Measurements from ENCODE around the gene TNFSF15. TPM values are rescaled to one million over a fixed set of nuclear protein-coding genes. Genes with fewer than 3 reads are reported as not detected.

TNFSF15 gene
- total RNA-seq, 1 donor from 2014 or later: 2.1 TPM

GRCh38 chr9:114769624-114770023 is 36.2 kb downstream of the TNFSF15 start:
- Mint-ChIP-seq H3K4me3 (ENCODE audit: low read depth) (no peak overlapping the region), H3K9me3 (ENCODE audit: low read depth) (no peaks in the 10 kb centered on the region), H3K27ac (no peak overlapping the region), H3K36me3 (ENCODE audit: insufficient read depth) (no peaks in the 10 kb centered on the region), H3K27me3 (peaks cover 12% of the 10 kb centered on the region), H3K4me1 (ENCODE audit: low read depth) (no peaks in the 10 kb centered on the region)
- TF ChIP-seq CTCF (IDR thresholded peaks at IDR 0.05; ENCODE audit: unreplicated experiment): no peak
- no peak for DNase-seq (ENCODE audit: low spot score, unreplicated experiment)

GRCh38 chr9:114763220-114763619 is 42.6 kb downstream of the TNFSF15 start:
- no peak for TF ChIP-seq CTCF (IDR thresholded peaks at IDR 0.05; ENCODE audit: unreplicated experiment)
- DNase-seq (ENCODE audit: low spot score, unreplicated experiment): no peak
- no peaks in the 10 kb centered on the region for H3K9me3 Mint-ChIP-seq (ENCODE audit: low read depth)
- no peak overlapping the region for H3K27ac Mint-ChIP-seq
- H3K4me1 Mint-ChIP-seq (ENCODE audit: low read depth): no peaks in the 10 kb centered on the region
- H3K27me3 Mint-ChIP-seq: peaks cover 10% of the 10 kb centered on the region
- no peak overlapping the region for H3K4me3 Mint-ChIP-seq (ENCODE audit: low read depth)
- H3K36me3 Mint-ChIP-seq (ENCODE audit: insufficient read depth): no peaks in the 10 kb centered on the region

DNA sequence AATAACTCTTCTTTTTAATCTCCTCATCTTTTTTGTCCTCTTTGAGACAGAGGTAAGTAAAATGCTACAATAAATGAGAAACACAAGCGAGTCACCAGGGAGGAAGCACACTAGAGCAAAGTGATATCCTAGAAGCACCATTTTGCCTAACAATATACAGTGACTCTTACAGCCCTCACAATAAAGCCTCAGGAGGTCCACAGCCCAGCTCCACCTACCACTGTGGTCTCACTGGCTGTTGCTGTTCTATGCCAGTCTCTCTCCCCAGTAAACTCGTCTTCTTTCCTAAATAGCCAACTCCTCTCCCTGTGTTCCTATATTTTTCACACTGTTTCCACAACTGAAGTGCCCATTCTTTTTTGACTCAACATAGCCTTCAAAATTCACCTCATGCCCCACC is 44.3 kb downstream of the TNFSF15 start:
- Mint-ChIP-seq H3K36me3 (ENCODE audit: insufficient read depth) (no peaks in the 10 kb centered on the region), H3K27me3 (peaks cover 15% of the 10 kb centered on the region), H3K27ac (no peak overlapping the region), H3K4me3 (ENCODE audit: low read depth) (no peak overlapping the region), H3K9me3 (ENCODE audit: low read depth) (no peaks in the 10 kb centered on the region), H3K4me1 (ENCODE audit: low read depth) (no peaks in the 10 kb centered on the region)
- no peak for DNase-seq (ENCODE audit: low spot score, unreplicated experiment)
- TF ChIP-seq CTCF (IDR thresholded peaks at IDR 0.05; ENCODE audit: unreplicated experiment): no peak

DNA sequence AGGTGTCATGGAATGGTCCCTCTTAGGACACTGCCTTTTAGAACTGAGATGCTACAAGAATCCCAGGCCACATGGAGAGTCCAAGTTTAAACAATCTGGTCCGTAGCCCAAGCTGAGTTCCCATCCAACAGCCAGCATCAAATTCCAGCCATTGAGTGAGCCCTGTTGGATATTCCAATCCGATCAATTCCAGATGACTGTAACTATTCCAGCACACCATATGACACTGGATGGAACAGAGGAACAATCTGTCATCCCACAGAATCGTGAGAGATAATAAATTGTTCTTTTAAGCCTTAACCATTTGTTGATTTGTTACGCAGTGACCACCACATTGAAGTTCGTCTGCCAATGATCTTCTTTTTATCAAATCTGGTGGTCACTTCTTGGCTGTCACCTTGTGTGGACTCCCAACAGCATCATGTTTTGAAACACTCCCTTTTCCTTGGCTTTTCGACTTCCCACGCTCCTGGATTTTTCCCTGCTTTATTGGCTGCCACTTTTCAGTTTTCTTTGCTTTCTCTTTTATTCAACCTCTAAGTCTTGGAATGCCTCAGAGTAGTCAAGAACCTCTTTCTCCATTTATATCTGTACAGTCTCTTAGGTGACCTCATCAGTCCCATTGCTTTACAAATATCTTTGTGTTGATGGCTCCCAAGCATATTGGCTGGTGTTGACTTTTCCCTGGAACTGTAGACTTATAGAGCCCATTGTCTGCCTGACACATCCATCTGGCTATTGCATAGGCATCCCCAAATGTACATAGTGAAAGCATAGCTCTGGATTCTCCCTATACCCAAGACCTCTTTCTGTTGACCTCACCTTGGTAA is 46.1 kb downstream of the TNFSF15 start:
- Mint-ChIP-seq H3K36me3 (ENCODE audit: insufficient read depth) (no peaks in the 10 kb centered on the region), H3K4me1 (ENCODE audit: low read depth) (no peaks in the 10 kb centered on the region), H3K27ac (no peak overlapping the region), H3K4me3 (ENCODE audit: low read depth) (no peak overlapping the region), H3K27me3 (peaks cover 17% of the 10 kb centered on the region), H3K9me3 (ENCODE audit: low read depth) (no peaks in the 10 kb centered on the region)
- no peak for TF ChIP-seq CTCF (IDR thresholded peaks at IDR 0.05; ENCODE audit: unreplicated experiment)
- DNase-seq (ENCODE audit: low spot score, unreplicated experiment): no peak

DNA sequence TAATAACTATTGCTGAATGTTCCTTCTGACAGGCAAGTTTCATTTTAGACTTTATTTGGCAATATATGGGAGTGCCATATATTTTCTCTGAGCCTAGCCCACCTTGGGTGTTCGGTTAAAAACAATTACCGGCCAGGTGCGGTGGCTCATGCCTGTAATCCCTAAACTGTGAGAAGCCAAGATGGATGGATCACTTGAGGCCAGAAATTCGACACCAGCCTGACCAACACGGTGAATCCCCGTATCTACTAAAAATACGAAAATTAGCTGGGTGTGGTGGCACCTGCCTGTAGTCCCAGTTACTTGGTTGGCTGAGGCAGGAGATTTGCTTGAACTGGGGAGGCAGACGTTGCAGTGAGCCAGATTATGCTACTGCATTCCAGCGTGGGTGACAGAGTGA is 47.9 kb downstream of the TNFSF15 start:
- DNase-seq (ENCODE audit: low spot score, unreplicated experiment): no peak
- Mint-ChIP-seq H3K36me3 (ENCODE audit: insufficient read depth) (no peaks in the 10 kb centered on the region), H3K27ac (no peak overlapping the region), H3K27me3 (peaks cover 20% of the 10 kb centered on the region), H3K9me3 (ENCODE audit: low read depth) (no peaks in the 10 kb centered on the region), H3K4me3 (ENCODE audit: low read depth) (no peak overlapping the region), H3K4me1 (ENCODE audit: low read depth) (no peaks in the 10 kb centered on the region)
- no peak for TF ChIP-seq CTCF (IDR thresholded peaks at IDR 0.05; ENCODE audit: unreplicated experiment)

All from progenitor cell of endocrine pancreas (in vitro differentiated cells).